ENCODE measurements around the gene PNKD.

GRCh38 chr2:218269900-218270720 lies at the start of gene PNKD, which contains the start of gene AAMP:
- TF ChIP-seq POLR2A (IDR thresholded peaks at IDR 0.05; ENCODE audit: low read depth, low read length): peak; percentile 73
- 0 out of 2 replicates have a peak, but pooled peaks have one; percentile 17 for TF ChIP-seq SPI1 (IDR thresholded peaks at IDR 0.05; ENCODE audit: low read depth, low read length)
- TF ChIP-seq POLR2AphosphoS5 (IDR thresholded peaks at IDR 0.05; ENCODE audit: low read depth, low read length): peak; percentile 84
- peak; percentile 70 for TF ChIP-seq TAF1 (IDR thresholded peaks at IDR 0.05; ENCODE audit: low read depth, low read length)
- TF ChIP-seq PAX5 (IDR thresholded peaks at IDR 0.05; ENCODE audit: insufficient read depth, low read length, severe bottlenecking): peak; percentile 59
- peak; percentile 50; the same call in 1 of the 2 replicates for TF ChIP-seq POU2F2 (IDR thresholded peaks at IDR 0.05; ENCODE audit: low read depth, low read length)

All from GM12891 (cell line).